K562 (cell line): ENCODE measurements around the gene UVRAG. TPM values are rescaled to one million over a fixed set of nuclear protein-coding genes. Genes with fewer than 3 reads are reported as not detected.

Experiments used
- ATAC-seq: fragments of 200-7000 bp; cut with Tn5 transposase; 3 replicates; pipeline ENCODE4 v1.9.1; 2020; ENCODE audit warnings: moderate library complexity
- BruUV-seq: library from RNA; stranded (reverse); fragments of 400-500 nt; replicated peaks from 2 replicates; lab custom pipeline; 2021; lab: Mats Ljungman, UMichigan
- CTCF ChIA-PET: fragments of 300-600 bp; formaldehyde crosslinking; extraction: SDS; loops from one replicate; lab custom pipeline; 2021; ENCODE audit warnings: low intra/inter-chr PET ratio; lab: Yijun Ruan, JAX
- POLR2A ChIA-PET: fragments of 300-600, 350-650 bp; sonication (Branson Sonifier 250); formaldehyde crosslinking; extraction: SDS; loops from one replicate; lab custom pipeline; 2021; ENCODE audit warnings: antibody characterized with exemption, inconsistent platforms; lab: Yijun Ruan, JAX
- DNase-seq, 4 experiments: peaks; one replicate each; pipeline versions ENCODE4 v3.0.0 to v3.0.0-alpha.2; 2011 to 2018; ENCODE audit warnings: low spot score in 3 of 4, mixed read lengths in 3 of 4; ENCODE audit errors: extremely low read depth in 1 of 4
- FAIRE-seq: peaks from 2 replicates; lab custom pipeline; 2011; peaks lifted over from hg19 to GRCh38; lab: Jason Lieb, UNC
- H2AFZ ChIP-seq: 2 replicates; pipeline ENCODE4 v1.6.0; 2011; ENCODE audit warnings: low read depth, low read length, control low read depth, inconsistent platforms
- H3K27ac ChIP-seq: fragments of 200-600 bp; 3 replicates; pipeline ENCODE4 v1.8.0; 2011; ENCODE audit warnings: low read depth, mild to moderate bottlenecking, control low read depth, inconsistent platforms, low read length, moderate library complexity, mixed read lengths; ENCODE audit errors: extremely low read depth
- H3K27me3 ChIP-seq, 2 experiments: fragments of 300-600 bp in 1 of 2; 2 replicates in 1 of 2; 3 replicates in 1 of 2; pipeline versions ENCODE4 v1.6.0 to v1.8.0; 2011; ENCODE audit warnings: inconsistent platforms in 2 of 2, low read length in 2 of 2, mild to moderate bottlenecking in 1 of 2, mixed read lengths in 1 of 2, moderate library complexity in 1 of 2; ENCODE audit not compliant: control insufficient read depth in 2 of 2, insufficient read depth in 2 of 2
- H3K36me3 ChIP-seq: fragments of 300-600 bp; 3 replicates; pipeline ENCODE4 v1.8.0; 2011; ENCODE audit warnings: mild to moderate bottlenecking, low read length, inconsistent platforms; ENCODE audit not compliant: control insufficient read depth, insufficient read depth
- H3K4me1 ChIP-seq, 2 experiments: fragments of 200-600 bp in 1 of 2; replicated peaks in 1 of 2; 2 replicates in 1 of 2; 3 replicates in 1 of 2; pipeline versions ENCODE4 v1.5.1 to v1.8.0; 2011; ENCODE audit warnings: inconsistent platforms in 2 of 2, low read length in 2 of 2, mild to moderate bottlenecking in 1 of 2, mixed read lengths in 1 of 2, moderate library complexity in 1 of 2; ENCODE audit not compliant: control insufficient read depth in 2 of 2, insufficient read depth in 2 of 2
- H3K4me2 ChIP-seq: 2 replicates; pipeline ENCODE4 v1.6.1; 2011; ENCODE audit warnings: low read length, control low read depth, inconsistent platforms, mixed read lengths; ENCODE audit not compliant: insufficient read depth
- H3K4me3 ChIP-seq: fragments of 200-600 bp; sonication (generic), shearing (Covaris generic); 2 replicates; pipeline ENCODE4 v1.5.1; 2016; ENCODE audit warnings: control low read depth, inconsistent platforms
- H3K79me2 ChIP-seq: fragments of 200-600 bp; 3 replicates; pipeline ENCODE4 v1.8.0; 2011; ENCODE audit warnings: low read length, inconsistent platforms; ENCODE audit not compliant: control insufficient read depth, insufficient read depth
- H3K9ac ChIP-seq, 2 experiments: 2 replicates each; pipeline versions ENCODE4 v1.6.0 to v1.6.1; 2011; ENCODE audit warnings: low read depth in 2 of 2, low read length in 2 of 2, control low read depth in 1 of 2, inconsistent platforms in 1 of 2, mild to moderate bottlenecking in 1 of 2, mixed read lengths in 1 of 2; ENCODE audit not compliant: insufficient read depth in 1 of 2
- H3K9me1 ChIP-seq: one replicate; pipeline ENCODE4 v1.6.0; 2011; ENCODE audit warnings: inconsistent platforms, mild to moderate bottlenecking, low read length, moderate library complexity; ENCODE audit not compliant: control insufficient read depth, insufficient read depth
- H3K9me3 ChIP-seq: replicated peaks from 2 replicates; pipeline ENCODE4 v1.5.1; 2011; ENCODE audit warnings: low read depth, low read length, inconsistent platforms; ENCODE audit not compliant: control insufficient read depth, insufficient read depth
- H4K20me1 ChIP-seq: replicated peaks from 2 replicates; pipeline ENCODE4 v1.6.1; 2011; ENCODE audit warnings: low read length, inconsistent platforms, mixed read lengths; ENCODE audit not compliant: control insufficient read depth, insufficient read depth
- ATF1 ChIP-seq, 2 experiments: fragments of 450-650 bp in 1 of 2; IDR thresholded peaks; 2 replicates each; pipeline ENCODE4 v1.6.1; 2016; ENCODE audit warnings: missing compliant biosample characterization in 1 of 2, missing genetic modification characterization in 1 of 2
- ETS1 ChIP-seq: conservative IDR thresholded peaks from 2 replicates; pipeline ENCODE4 v1.6.1; 2011; ENCODE audit warnings: low read depth, mild to moderate bottlenecking, low read length; ENCODE audit not compliant: control insufficient read depth
- FOS ChIP-seq: IDR thresholded peaks from 3 replicates; pipeline ENCODE4 v1.6.1; 2011; ENCODE audit not compliant: insufficient read length; ENCODE audit errors: extremely low read depth
- GATAD2B ChIP-seq: fragments of 450-650 bp; IDR thresholded peaks from 2 replicates; pipeline ENCODE4 v1.6.1; 2017; ENCODE audit warnings: mild to moderate bottlenecking, borderline replicate concordance
- MLX ChIP-seq, 2 experiments: fragments of 450-650 bp in 1 of 2; sonication (generic) in 1 of 2; formaldehyde crosslinking; conservative IDR thresholded peaks; 2 replicates each; pipeline versions ENCODE4 v1.4.0 to v1.8.1; 2020 to 2022; ENCODE audit warnings: mild to moderate bottlenecking in 1 of 2, missing genetic modification reagents in 1 of 2
- TEAD1 ChIP-seq, 2 experiments: fragments of 450-650 bp in 1 of 2; sonication (generic) in 1 of 2; formaldehyde crosslinking; IDR thresholded peaks; 2 replicates each; pipeline versions ENCODE4 v1.4.0 to v1.8.0; 2020 to 2022; ENCODE audit warnings: mild to moderate bottlenecking in 2 of 2, missing genetic modification reagents in 1 of 2
- ZBTB8A ChIP-seq: fragments of 450-650 bp; IDR thresholded peaks from 2 replicates; pipeline ENCODE4 v1.6.1; 2018; ENCODE audit warnings: mild to moderate bottlenecking, moderate library complexity; ENCODE audit not compliant: partially characterized antibody
- ZNF274 ChIP-seq: IDR thresholded peaks from 2 replicates; pipeline ENCODE4 v1.6.1; 2011; ENCODE audit warnings: low read depth, mild to moderate bottlenecking, low read length, moderate library complexity, borderline replicate concordance
- WGBS: fragments of 100-300 bp; shearing (Covaris generic); methylation state at CpG from one replicate; pipeline ENCODE4 v1.1.6; 2016; ENCODE audit warnings: low coverage, mixed read lengths; ENCODE audit not compliant: insufficient coverage; ENCODE audit errors: missing lambda C conversion rate; 5-methylcytosine and 5-hydroxymethylcytosine counted together
- in situ Hi-C: fragments of 300-500 bp; cut with MboI; formaldehyde crosslinking; loops from 4 replicates; pipeline ENCODE4 v1.15.0; 2018; ENCODE audit warnings: inconsistent platforms, mixed read lengths
- intact Hi-C: fragments of 100-400 bp; cut with micrococcal nuclease; formaldehyde crosslinking; loops from 2 replicates; pipeline ENCODE4 v1.14.2; 2022
- polyA plus RNA-seq, 8 experiments: library from polyadenylated mRNA; depleted of rRNA in 4 of 8; stranded (reverse) in 5 of 8; unstranded in 3 of 8; fragments of >200 nt; fragmentation: Nextera tagmentation in 2 of 8; fragmentation: Illumina TruSeq in 1 of 8; extraction: Ambion mirVana in 2 of 8; extraction: Trizol in 1 of 8; gene quantifications; 2 replicates each; pipeline versions ENCODE4 v1.2.1 to v1.2.3, GENCODE V29; 2011 to 2014; ENCODE audit warnings: inconsistent platforms in 1 of 8, missing spikeins in 1 of 8
- total RNA-seq, 7 experiments: library from RNA; depleted of rRNA in 6 of 7; stranded (reverse); fragments of >200 nt in 6 of 7; fragmentation: Illumina TruSeq in 2 of 7; extraction: Trizol in 2 of 7; gene quantifications; 2 replicates each; pipeline versions ENCODE4 v1.2.1 to v1.2.3, GENCODE V29; 2011 to 2021; ENCODE audit warnings: low replicate concordance in 1 of 7

UVRAG gene
- total and polyA plus RNA-seq, 9 of the 15 experiments (the other 6 are each of a cell fraction or from before 2014, with no cell fraction given): 3.1 to 17.8 (median 12.4) TPM

- in situ Hi-C loops: no loop called here
- BruUV-seq: no TSS peak
Measured at GRCh38 chr11:76076749-76077148, 261.7 kb downstream of the UVRAG start.

More at GRCh38 chr11:76076749-76077148, 261.7 kb downstream of the UVRAG start:
- H3K27ac ChIP-seq: no peak overlapping the region
- no peak overlapping the region for H2AFZ ChIP-seq
- H3K27me3 ChIP-seq: no peaks in the 10 kb centered on the region
- WGBS: 100% methylated on average over 1 of the region's 1 CpG
- peaks cover 6% of the 10 kb centered on the region for H3K36me3 ChIP-seq
- H4K20me1 ChIP-seq: no peaks in the 10 kb centered on the region
- H3K9me3 ChIP-seq: peaks cover 6% of the 10 kb centered on the region
- CTCF ChIA-PET: no interaction called here
- H3K9ac ChIP-seq: no peak overlapping the region
- H3K9me1 ChIP-seq: no peaks in the 10 kb centered on the region
- POLR2A ChIA-PET: no interaction called here
- intact Hi-C loops: no loop called here
- DNase-seq (no peak), FAIRE-seq (no peak), ATAC-seq (no peak)
- no peaks in the 10 kb centered on the region for H3K79me2 ChIP-seq
- TF ChIP-seq GATAD2B (no peak), ETS1 (no peak), TEAD1 (CRISPR knock-in tag; IDR thresholded peaks at IDR 0.05) (no peak), FOS (no peak), MLX (CRISPR knock-in tag; conservative IDR thresholded peaks at IDR 0.05) (no peak), ZBTB8A (no peak), ATF1 (CRISPR knock-in tag; IDR thresholded peaks at IDR 0.05) (no peak), ATF1 (tag; IDR thresholded peaks at IDR 0.05) (no peak), ZNF274 (no peak)
- H3K4me2 ChIP-seq: no peak overlapping the region
- H3K4me3 ChIP-seq: no peak overlapping the region
- H3K4me1 ChIP-seq: peaks cover 5 to 10% of the 10 kb centered on the region in 2 experiments; a peak in 2 of 5 replicates
